ENCODE measurements around the gene DACH2.

GRCh38 chrX:86210772-86211171 lies 62.5 kb downstream of the DACH2 start:
- no peak for TF ChIP-seq CTCF (IDR thresholded peaks at IDR 0.05)
- no peak for TF ChIP-seq POLR2A (IDR thresholded peaks at IDR 0.05)

Measured in lower leg skin (tissue), 3 donors.